ENCODE results near the gene DMD.

DNA sequence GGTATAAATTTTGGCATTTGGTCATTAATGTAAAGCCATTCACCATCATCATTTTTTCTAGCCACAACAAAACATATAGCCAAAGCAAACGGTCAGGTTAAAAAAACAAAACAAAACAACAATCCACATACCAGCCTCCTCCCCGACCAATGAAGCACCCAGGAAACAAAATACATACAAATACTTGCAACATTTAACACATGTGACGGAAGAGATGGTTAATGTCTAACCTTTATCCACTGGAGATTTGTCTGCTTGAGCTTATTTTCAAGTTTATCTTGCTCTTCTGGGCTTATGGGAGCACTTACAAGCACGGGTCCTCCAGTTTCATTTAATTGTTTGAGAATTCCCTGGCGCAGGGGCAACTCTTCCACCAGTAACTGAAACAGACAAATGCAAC is 1282.0 kb downstream of the DMD start:
- no peak for TF ChIP-seq GATA4 (IDR thresholded peaks at IDR 0.05; ENCODE audit: borderline replicate concordance, low read depth)
- TF ChIP-seq ZNF256 (CRISPR knock-in tag; conservative IDR thresholded peaks at IDR 0.05), result no peak
- TF ChIP-seq IKZF1 (IDR thresholded peaks at IDR 0.05), result no peak
- no peak for TF ChIP-seq ARHGAP35 (CRISPR knock-in tag; IDR thresholded peaks at IDR 0.05; ENCODE audit: borderline replicate concordance)
- TF ChIP-seq, protein P1, sequence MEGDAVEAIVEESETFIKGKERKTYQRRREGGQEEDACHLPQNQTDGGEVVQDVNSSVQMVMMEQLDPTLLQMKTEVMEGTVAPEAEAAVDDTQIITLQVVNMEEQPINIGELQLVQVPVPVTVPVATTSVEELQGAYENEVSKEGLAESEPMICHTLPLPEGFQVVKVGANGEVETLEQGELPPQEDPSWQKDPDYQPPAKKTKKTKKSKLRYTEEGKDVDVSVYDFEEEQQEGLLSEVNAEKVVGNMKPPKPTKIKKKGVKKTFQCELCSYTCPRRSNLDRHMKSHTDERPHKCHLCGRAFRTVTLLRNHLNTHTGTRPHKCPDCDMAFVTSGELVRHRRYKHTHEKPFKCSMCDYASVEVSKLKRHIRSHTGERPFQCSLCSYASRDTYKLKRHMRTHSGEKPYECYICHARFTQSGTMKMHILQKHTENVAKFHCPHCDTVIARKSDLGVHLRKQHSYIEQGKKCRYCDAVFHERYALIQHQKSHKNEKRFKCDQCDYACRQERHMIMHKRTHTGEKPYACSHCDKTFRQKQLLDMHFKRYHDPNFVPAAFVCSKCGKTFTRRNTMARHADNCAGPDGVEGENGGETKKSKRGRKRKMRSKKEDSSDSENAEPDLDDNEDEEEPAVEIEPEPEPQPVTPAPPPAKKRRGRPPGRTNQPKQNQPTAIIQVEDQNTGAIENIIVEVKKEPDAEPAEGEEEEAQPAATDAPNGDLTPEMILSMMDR (CRISPR knock-in tag; IDR thresholded peaks at IDR 0.05), result no peak
- TF ChIP-seq, protein P2, sequence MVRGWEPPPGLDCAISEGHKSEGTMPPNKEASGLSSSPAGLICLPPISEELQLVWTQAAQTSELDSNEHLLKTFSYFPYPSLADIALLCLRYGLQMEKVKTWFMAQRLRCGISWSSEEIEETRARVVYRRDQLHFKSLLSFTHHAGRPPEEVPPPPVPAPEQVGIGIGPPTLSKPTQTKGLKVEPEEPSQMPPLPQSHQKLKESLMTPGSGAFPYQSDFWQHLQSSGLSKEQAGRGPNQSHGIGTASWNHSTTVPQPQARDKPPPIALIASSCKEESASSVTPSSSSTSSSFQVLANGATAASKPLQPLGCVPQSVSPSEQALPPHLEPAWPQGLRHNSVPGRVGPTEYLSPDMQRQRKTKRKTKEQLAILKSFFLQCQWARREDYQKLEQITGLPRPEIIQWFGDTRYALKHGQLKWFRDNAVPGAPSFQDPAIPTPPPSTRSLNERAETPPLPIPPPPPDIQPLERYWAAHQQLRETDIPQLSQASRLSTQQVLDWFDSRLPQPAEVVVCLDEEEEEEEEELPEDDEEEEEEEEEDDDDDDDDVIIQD (CRISPR knock-in tag; IDR thresholded peaks at IDR 0.05; ENCODE audit: low read depth), result no peak
- no peak for TF ChIP-seq NFYB (CRISPR knock-in tag; IDR thresholded peaks at IDR 0.05)
- no peak for TF ChIP-seq CREM (IDR thresholded peaks at IDR 0.05)
- TF ChIP-seq CREM (CRISPR knock-in tag; IDR thresholded peaks at IDR 0.05), result no peak
- no peak for TF ChIP-seq ZBTB21 (CRISPR knock-in tag; IDR thresholded peaks at IDR 0.05)

All from HepG2 (cell line).